ENCODE data around the gene NKX1-1. TPM values are rescaled to one million over a fixed set of nuclear protein-coding genes. Genes with fewer than 3 reads are reported as not detected.
"Not testable (repeated sequence)": the region's sequence is repeated elsewhere in the genome, so short reads cannot be mapped to it uniquely, and the experiment has no call there.

NKX1-1 gene
- total and polyA plus RNA-seq, 2 donors, result not detected

- no peaks in the 10 kb centered on the region for H3K4me1 ChIP-seq (ENCODE audit: insufficient read depth)
- WGBS, result 89% methylated on average over 21 of the region's 31 CpGs
- no peaks in the 10 kb centered on the region for H3K36me3 ChIP-seq (ENCODE audit: insufficient read depth)
- no peak overlapping the region for H3K4me3 ChIP-seq (ENCODE audit: low read depth, low read length)
- H3K27ac ChIP-seq (ENCODE audit: low read depth), result no peak overlapping the region
- DNase-seq (ENCODE audit: extremely low spot score), result no peak
Observed at GRCh38 chr4:1379801-1380331, 26.4 kb downstream of the NKX1-1 start.

- H3K27ac ChIP-seq (ENCODE audit: low read depth), result no peak overlapping the region
- no peaks in the 10 kb centered on the region for H3K36me3 ChIP-seq (ENCODE audit: insufficient read depth)
- no peaks in the 10 kb centered on the region for H3K4me1 ChIP-seq (ENCODE audit: insufficient read depth)
- H3K4me3 ChIP-seq (ENCODE audit: low read depth, low read length), result no peak overlapping the region
- WGBS, result 91% methylated on average over 26 of the region's 27 CpGs
- DNase-seq (ENCODE audit: extremely low spot score), result no peak
Observed at GRCh38 chr4:1379351-1379781, 26.9 kb downstream of the NKX1-1 start.

GRCh38 chr4:1378559-1379231 lies 27.5 kb downstream of the NKX1-1 start:
- 91% methylated on average over 30 of the region's 30 CpGs for WGBS
- H3K36me3 ChIP-seq (ENCODE audit: insufficient read depth), result no peaks in the 10 kb centered on the region
- H3K4me3 ChIP-seq (ENCODE audit: low read depth, low read length), result no peak overlapping the region
- H3K4me1 ChIP-seq (ENCODE audit: insufficient read depth), result no peaks in the 10 kb centered on the region
- H3K27ac ChIP-seq (ENCODE audit: low read depth), result no peak overlapping the region
- DNase-seq (ENCODE audit: extremely low spot score), result no peak

- WGBS, result 91% methylated on average over 19 of the region's 19 CpGs
- DNase-seq (ENCODE audit: extremely low spot score), result no peak
- H3K4me3 ChIP-seq (ENCODE audit: low read depth, low read length), result no peak overlapping the region
- no peaks in the 10 kb centered on the region for H3K36me3 ChIP-seq (ENCODE audit: insufficient read depth)
- no peaks in the 10 kb centered on the region for H3K4me1 ChIP-seq (ENCODE audit: insufficient read depth)
- no peak overlapping the region for H3K27ac ChIP-seq (ENCODE audit: low read depth)
Observed at GRCh38 chr4:1377606-1378261, 28.5 kb downstream of the NKX1-1 start.

- no peak for DNase-seq (ENCODE audit: extremely low spot score)
- no peaks in the 10 kb centered on the region for H3K36me3 ChIP-seq (ENCODE audit: insufficient read depth)
- WGBS, result 91% methylated on average over 32 of the region's 32 CpGs
- H3K27ac ChIP-seq (ENCODE audit: low read depth), result no peak overlapping the region
- H3K4me1 ChIP-seq (ENCODE audit: insufficient read depth), result no peaks in the 10 kb centered on the region
- no peak overlapping the region for H3K4me3 ChIP-seq (ENCODE audit: low read depth, low read length)
Observed at GRCh38 chr4:1376841-1377605, 29.2 kb downstream of the NKX1-1 start.

DNA sequence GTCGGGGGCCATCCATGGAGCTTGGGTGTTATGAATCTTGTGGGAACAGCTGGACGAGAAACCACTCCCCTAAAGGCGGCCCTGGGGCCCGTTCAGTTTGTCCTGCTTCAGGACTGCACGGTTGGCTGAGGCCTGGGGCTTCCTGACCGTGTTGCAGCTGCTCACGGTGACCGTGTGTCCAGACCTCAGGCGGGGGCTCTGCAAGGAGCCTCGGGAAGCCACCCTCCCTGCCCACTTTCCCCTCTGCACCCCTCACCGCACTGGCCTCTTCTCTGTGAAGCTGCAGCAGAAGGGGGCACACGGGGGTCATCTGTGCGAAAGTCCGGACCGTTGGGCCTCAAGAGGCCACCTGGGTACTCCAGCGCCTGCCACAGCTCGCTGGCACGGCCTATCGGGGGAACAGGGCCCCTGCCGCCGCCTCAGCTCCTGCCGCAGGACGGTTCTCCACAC lies 29.8 kb downstream of the NKX1-1 start:
- no peak overlapping the region for H3K4me3 ChIP-seq (ENCODE audit: low read depth, low read length)
- 88% methylated on average over 23 of the region's 23 CpGs for WGBS
- DNase-seq (ENCODE audit: extremely low spot score), result no peak
- no peaks in the 10 kb centered on the region for H3K36me3 ChIP-seq (ENCODE audit: insufficient read depth)
- no peak overlapping the region for H3K27ac ChIP-seq (ENCODE audit: low read depth)
- H3K4me1 ChIP-seq (ENCODE audit: insufficient read depth), result no peaks in the 10 kb centered on the region

DNA sequence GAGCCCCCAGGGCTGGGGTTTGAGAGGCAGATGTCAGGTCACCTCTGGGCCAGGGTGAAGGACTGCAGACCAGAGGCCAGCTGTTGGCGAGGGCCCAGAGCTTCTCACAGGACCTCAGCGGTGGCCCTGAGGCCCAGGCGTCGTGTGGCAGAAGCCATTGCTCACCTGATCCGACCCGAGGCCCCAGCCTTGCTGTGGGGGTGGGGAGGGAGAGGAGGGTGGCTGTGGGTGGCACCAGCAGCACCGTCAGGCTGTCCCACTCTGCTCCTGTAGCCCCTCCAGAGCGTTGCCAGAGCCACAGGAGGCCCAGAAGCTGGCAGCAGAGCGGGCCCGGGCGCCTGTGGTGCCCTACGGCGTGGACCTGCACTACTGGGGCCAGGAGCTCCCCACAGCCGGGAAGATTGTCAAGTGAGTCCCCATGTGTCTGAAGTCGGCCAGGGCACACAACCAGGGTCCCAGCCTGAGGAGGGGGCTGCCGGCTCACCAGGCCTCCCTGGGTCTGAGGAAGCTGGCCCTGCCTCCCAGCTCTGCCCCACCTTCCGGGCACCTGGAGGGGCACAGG lies 30.4 kb downstream of the NKX1-1 start:
- WGBS, result 85% methylated on average over 17 of the region's 17 CpGs
- Histone ChIP-seq H3K27ac (ENCODE audit: low read depth) (no peak overlapping the region), H3K36me3 (ENCODE audit: insufficient read depth) (no peaks in the 10 kb centered on the region), H3K4me3 (ENCODE audit: low read depth, low read length) (no peak overlapping the region), H3K4me1 (ENCODE audit: insufficient read depth) (no peaks in the 10 kb centered on the region)
- no peak for DNase-seq (ENCODE audit: extremely low spot score)

- Histone ChIP-seq H3K4me3 (ENCODE audit: low read depth, low read length) (no peak overlapping the region), H3K27ac (ENCODE audit: low read depth) (no peak overlapping the region), H3K36me3 (ENCODE audit: insufficient read depth) (no peaks in the 10 kb centered on the region), H3K4me1 (ENCODE audit: insufficient read depth) (no peaks in the 10 kb centered on the region)
- DNase-seq (ENCODE audit: extremely low spot score), result no peak
- WGBS, result 97% methylated on average over 36 of the region's 36 CpGs
Observed at GRCh38 chr4:1375051-1375721, 31.1 kb downstream of the NKX1-1 start.

DNA sequence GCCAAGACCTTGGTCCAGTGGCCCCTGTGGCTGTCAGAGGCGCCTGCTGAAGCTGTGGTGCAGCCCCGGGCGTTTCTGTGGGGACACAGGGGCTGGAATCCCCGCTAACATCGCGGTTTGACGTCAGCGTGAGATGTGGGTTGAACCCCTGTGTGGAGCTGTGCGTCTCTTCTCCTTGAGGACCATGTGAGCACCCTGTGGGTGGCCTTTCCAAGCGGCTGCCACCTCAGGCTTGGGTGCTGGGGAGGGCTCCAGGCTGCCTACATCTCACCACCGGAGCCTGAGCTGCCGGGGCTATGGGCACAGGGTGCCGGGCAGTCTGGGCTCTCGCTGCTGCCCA lies 31.6 kb downstream of the NKX1-1 start:
- Histone ChIP-seq H3K36me3 (ENCODE audit: insufficient read depth) (no peaks in the 10 kb centered on the region), H3K4me3 (ENCODE audit: low read depth, low read length) (no peak overlapping the region), H3K4me1 (ENCODE audit: insufficient read depth) (no peaks in the 10 kb centered on the region), H3K27ac (ENCODE audit: low read depth) (no peak overlapping the region)
- WGBS, result 93% methylated on average over 14 of the region's 14 CpGs
- DNase-seq (ENCODE audit: extremely low spot score), result no peak

- Histone ChIP-seq H3K36me3 (ENCODE audit: insufficient read depth) (no peaks in the 10 kb centered on the region), H3K4me3 (ENCODE audit: low read depth, low read length) (no peak overlapping the region), H3K4me1 (ENCODE audit: insufficient read depth) (no peaks in the 10 kb centered on the region), H3K27ac (ENCODE audit: low read depth) (no peak overlapping the region)
- no peak for DNase-seq (ENCODE audit: extremely low spot score)
- 95% methylated on average over 42 of the region's 42 CpGs for WGBS
Observed at GRCh38 chr4:1373892-1374705, 32.1 kb downstream of the NKX1-1 start.

DNA sequence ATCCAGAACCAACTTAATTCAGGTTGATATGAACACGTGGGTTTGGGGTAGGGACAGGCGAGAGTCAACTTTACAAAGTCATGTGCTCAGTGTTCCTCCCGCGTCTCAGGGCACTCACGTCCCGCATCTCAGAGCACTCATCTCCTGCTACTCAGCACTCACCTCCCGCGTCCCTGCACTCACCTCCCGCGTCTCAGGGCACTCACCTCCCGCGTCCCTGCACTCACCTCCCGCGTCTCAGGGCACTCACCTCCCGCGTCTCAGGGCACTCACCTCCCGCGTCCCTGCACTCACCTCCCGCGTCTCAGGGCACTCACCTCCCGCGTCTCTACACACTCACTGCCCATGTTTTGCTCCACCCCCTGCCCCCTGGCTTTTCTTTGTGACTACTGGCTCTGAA lies 33.7 kb downstream of the NKX1-1 start:
- not testable (repeated sequence) for H3K4me3 ChIP-seq (ENCODE audit: low read depth, low read length); H3K36me3 ChIP-seq (ENCODE audit: insufficient read depth); H3K4me1 ChIP-seq (ENCODE audit: insufficient read depth); H3K27ac ChIP-seq (ENCODE audit: low read depth); DNase-seq (ENCODE audit: extremely low spot score)
- WGBS, result 79% methylated on average over 15 of the region's 22 CpGs

- H3K36me3 ChIP-seq (ENCODE audit: insufficient read depth), result no peaks in the 10 kb centered on the region
Observed at GRCh38 chr4:1371176-1372165, 34.8 kb downstream of the NKX1-1 start.

More at GRCh38 chr4:1371176-1372165, 34.8 kb downstream of the NKX1-1 start:
- Histone ChIP-seq H3K27ac (ENCODE audit: low read depth) (no peak overlapping the region), H3K4me1 (ENCODE audit: insufficient read depth) (no peaks in the 10 kb centered on the region), H3K4me3 (ENCODE audit: low read depth, low read length) (no peak overlapping the region)
- no peak for DNase-seq (ENCODE audit: extremely low spot score)
- 94% methylated on average over 28 of the region's 28 CpGs for WGBS
